ENCODE data around the gene NAT14. TPM values are rescaled to one million over a fixed set of nuclear protein-coding genes. Genes with fewer than 3 reads are reported as not detected.

NAT14 gene
- total RNA-seq, 1 donor from 2014 or later, result 21.7 TPM

- Mint-ChIP-seq H3K4me3 (peak overlapping the region; percentile 85), H3K27me3 (peaks cover 6% of the 10 kb centered on the region)
Measured at GRCh38 chr19:55503502-55504251, 18.7 kb downstream of the NAT14 start.

GRCh38 chr19:55504252-55504603 is 19.2 kb downstream of the NAT14 start:
- intact Hi-C loops (cut with micrococcal nuclease), result loop anchor here (1.0 to 5.0 kb wide), 3 partner anchors 37 to 363 kb away; no protein-coding TSS in a partner anchor
- peaks cover 20% of the 10 kb centered on the region for H3K4me1 Mint-ChIP-seq
- H3K9me3 Mint-ChIP-seq, result peaks cover 7% of the 10 kb centered on the region
- no peak for DNase-seq
- H3K27ac Mint-ChIP-seq, result peak overlapping the region; percentile 84
- peak overlapping the region; percentile 85 for H3K4me3 Mint-ChIP-seq
- peaks cover 6% of the 10 kb centered on the region for H3K27me3 Mint-ChIP-seq
- H3K36me3 Mint-ChIP-seq (ENCODE audit: low read depth), result peaks cover 11% of the 10 kb centered on the region

More at GRCh38 chr19:55503502-55504251, 18.7 kb downstream of the NAT14 start:
- intact Hi-C loops (cut with micrococcal nuclease), result loop anchor here (1.0 to 5.0 kb wide), 3 partner anchors 36 to 362 kb away; no protein-coding TSS in a partner anchor
- peak; percentile 98 for DNase-seq
- peaks cover 11% of the 10 kb centered on the region for H3K36me3 Mint-ChIP-seq (ENCODE audit: low read depth)
- H3K27ac Mint-ChIP-seq, result peak overlapping the region; percentile 84
- H3K9me3 Mint-ChIP-seq, result peaks cover 7% of the 10 kb centered on the region
- H3K4me1 Mint-ChIP-seq, result peaks cover 20% of the 10 kb centered on the region

- no peak for DNase-seq
- Mint-ChIP-seq H3K9me3 (peaks cover 7% of the 10 kb centered on the region), H3K36me3 (ENCODE audit: low read depth) (peaks cover 11% of the 10 kb centered on the region), H3K4me3 (no peak overlapping the region), H3K27me3 (peaks cover 6% of the 10 kb centered on the region), H3K4me1 (peaks cover 20% of the 10 kb centered on the region), H3K27ac (no peak overlapping the region)
- intact Hi-C loops (cut with micrococcal nuclease), result loop anchor here (1.0 to 5.0 kb wide), 3 partner anchors 38 to 364 kb away; no protein-coding TSS in a partner anchor
Measured at GRCh38 chr19:55504981-55505380, 20.0 kb downstream of the NAT14 start.

- DNase-seq, result no peak
- Mint-ChIP-seq H3K36me3 (ENCODE audit: low read depth) (peaks cover 4% of the 10 kb centered on the region), H3K4me1 (peaks cover 10% of the 10 kb centered on the region), H3K4me3 (no peak overlapping the region), H3K27ac (no peak overlapping the region), H3K9me3 (peaks cover 6% of the 10 kb centered on the region), H3K27me3 (peaks cover 6% of the 10 kb centered on the region)
- intact Hi-C loops (cut with micrococcal nuclease), result no loop called here
Measured at GRCh38 chr19:55508120-55508519, 23.1 kb downstream of the NAT14 start.

- Mint-ChIP-seq H3K27me3 (peaks cover 3% of the 10 kb centered on the region), H3K27ac (no peak overlapping the region), H3K4me1 (peaks cover 3% of the 10 kb centered on the region), H3K9me3 (no peaks in the 10 kb centered on the region), H3K36me3 (ENCODE audit: low read depth) (no peaks in the 10 kb centered on the region), H3K4me3 (peak overlapping the region; percentile 72)
- peak; percentile 97 for DNase-seq
- intact Hi-C loops (cut with micrococcal nuclease), result loop anchor here (1.0 to 2.0 kb wide), 4 partner anchors 64 to 114 kb away; partner anchors contain the start of genes ZNF579 and ZNF784
Measured at GRCh38 chr19:55516878-55517620, 32.1 kb downstream of the NAT14 start.

- Mint-ChIP-seq H3K36me3 (ENCODE audit: low read depth) (no peaks in the 10 kb centered on the region), H3K4me3 (no peak overlapping the region), H3K27ac (no peak overlapping the region), H3K4me1 (peaks cover 3% of the 10 kb centered on the region), H3K9me3 (no peaks in the 10 kb centered on the region), H3K27me3 (no peaks in the 10 kb centered on the region)
- intact Hi-C loops (cut with micrococcal nuclease), result no loop called here
- no peak for DNase-seq
Measured at GRCh38 chr19:55519451-55520311, 34.7 kb downstream of the NAT14 start.

- Mint-ChIP-seq H3K4me3 (no peak overlapping the region), H3K27ac (no peak overlapping the region), H3K9me3 (no peaks in the 10 kb centered on the region), H3K27me3 (peaks cover 2% of the 10 kb centered on the region), H3K36me3 (ENCODE audit: low read depth) (no peaks in the 10 kb centered on the region), H3K4me1 (peaks cover 3% of the 10 kb centered on the region)
- DNase-seq, result no peak
- intact Hi-C loops (cut with micrococcal nuclease), result no loop called here
Measured at GRCh38 chr19:55520691-55521292, 35.8 kb downstream of the NAT14 start.

- no peak overlapping the region for H3K27ac Mint-ChIP-seq
- no peaks in the 10 kb centered on the region for H3K4me1 Mint-ChIP-seq
- no peaks in the 10 kb centered on the region for H3K36me3 Mint-ChIP-seq (ENCODE audit: low read depth)
- DNase-seq, result no peak
- peaks cover 2% of the 10 kb centered on the region for H3K27me3 Mint-ChIP-seq
- H3K4me3 Mint-ChIP-seq, result no peak overlapping the region
- intact Hi-C loops (cut with micrococcal nuclease), result loop anchor here (5.0 kb wide), 1 partner anchor 37 kb away; no protein-coding TSS in a partner anchor
- no peaks in the 10 kb centered on the region for H3K9me3 Mint-ChIP-seq
Measured at GRCh38 chr19:55525289-55526101, 40.5 kb downstream of the NAT14 start.

- no peaks in the 10 kb centered on the region for H3K4me1 Mint-ChIP-seq
- DNase-seq, result no peak
- H3K4me3 Mint-ChIP-seq, result no peak overlapping the region
- H3K36me3 Mint-ChIP-seq (ENCODE audit: low read depth), result no peaks in the 10 kb centered on the region
- intact Hi-C loops (cut with micrococcal nuclease), result loop anchor here (5.0 kb wide), 1 partner anchor 36 kb away; no protein-coding TSS in a partner anchor
- no peak overlapping the region for H3K27ac Mint-ChIP-seq
- H3K9me3 Mint-ChIP-seq, result no peaks in the 10 kb centered on the region
- peaks cover 2% of the 10 kb centered on the region for H3K27me3 Mint-ChIP-seq
Measured at GRCh38 chr19:55526216-55527196, 41.5 kb downstream of the NAT14 start.

GRCh38 chr19:55527197-55528029 is 42.4 kb downstream of the NAT14 start:
- Mint-ChIP-seq H3K27me3 (peaks cover 2% of the 10 kb centered on the region), H3K27ac (no peak overlapping the region), H3K36me3 (ENCODE audit: low read depth) (no peaks in the 10 kb centered on the region)

More at GRCh38 chr19:55527197-55528029, 42.4 kb downstream of the NAT14 start:
- Mint-ChIP-seq H3K4me1 (no peaks in the 10 kb centered on the region), H3K9me3 (no peaks in the 10 kb centered on the region), H3K4me3 (no peak overlapping the region)
- DNase-seq, result no peak
- intact Hi-C loops (cut with micrococcal nuclease), result loop anchor here (5.0 kb wide), 1 partner anchor 35 kb away; no protein-coding TSS in a partner anchor

Data from activated CD4-positive, alpha-beta T cell treated with anti-CD3 and anti-CD28 coated beads, Interleukin-2, amount 10 ng/mL, durations not matched to agents 24 days and 14 days (primary cell).